Measurements from ENCODE around the gene KRTAP12-1. TPM values are rescaled to one million over a fixed set of nuclear protein-coding genes. Genes with fewer than 3 reads are reported as not detected.

Gene KRTAP12-1, protein sequence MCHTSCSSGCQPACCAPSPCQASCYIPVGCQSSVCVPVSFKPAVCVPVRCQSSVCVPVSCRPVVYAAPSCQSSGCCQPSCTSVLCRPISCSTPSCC
- not detected for polyA plus RNA-seq (ENCODE audit: insufficient read length in 3 of 3)

DNA sequence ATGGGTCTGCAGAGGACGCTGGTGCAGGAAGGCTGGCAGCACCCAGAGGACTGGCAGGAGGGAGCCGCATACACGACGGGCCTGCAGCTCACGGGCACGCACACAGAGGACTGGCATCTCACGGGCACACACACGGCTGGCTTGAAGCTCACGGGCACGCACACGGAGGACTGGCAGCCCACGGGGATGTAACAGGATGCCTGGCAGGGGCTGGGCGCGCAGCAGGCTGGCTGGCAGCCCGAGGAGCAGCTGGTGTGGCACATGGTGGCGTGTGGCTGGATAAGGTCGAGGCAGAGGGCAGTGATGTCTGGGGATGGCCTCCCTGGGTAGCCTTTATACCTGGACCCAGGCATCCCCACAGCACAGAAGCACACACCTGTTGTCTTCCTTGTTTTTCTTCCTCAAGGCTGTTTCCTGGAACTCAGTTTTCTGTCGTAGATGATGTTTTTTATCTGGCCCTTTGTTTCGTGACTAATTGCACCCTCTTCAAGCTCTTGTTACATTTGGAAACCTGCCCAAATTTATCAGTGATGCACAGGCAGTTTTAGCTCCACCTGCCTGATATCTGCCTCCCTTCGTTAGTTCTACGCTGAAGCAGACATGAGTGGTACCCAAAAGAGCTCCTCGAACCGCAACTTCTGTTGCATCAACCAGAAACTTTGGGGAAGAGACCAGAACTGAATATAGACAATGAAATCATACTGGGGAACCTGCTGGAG is at the start of gene KRTAP12-1:
Gene KRTAP12-1, minus strand, starts transcription at position 303 of the 719 bp plus-strand sequence. Its CDS starts 40 bp downstream, at position 263.
- no peak for DNase-seq (ENCODE audit: low read depth in 3 of 3, low spot score in 2 of 3)

DNA sequence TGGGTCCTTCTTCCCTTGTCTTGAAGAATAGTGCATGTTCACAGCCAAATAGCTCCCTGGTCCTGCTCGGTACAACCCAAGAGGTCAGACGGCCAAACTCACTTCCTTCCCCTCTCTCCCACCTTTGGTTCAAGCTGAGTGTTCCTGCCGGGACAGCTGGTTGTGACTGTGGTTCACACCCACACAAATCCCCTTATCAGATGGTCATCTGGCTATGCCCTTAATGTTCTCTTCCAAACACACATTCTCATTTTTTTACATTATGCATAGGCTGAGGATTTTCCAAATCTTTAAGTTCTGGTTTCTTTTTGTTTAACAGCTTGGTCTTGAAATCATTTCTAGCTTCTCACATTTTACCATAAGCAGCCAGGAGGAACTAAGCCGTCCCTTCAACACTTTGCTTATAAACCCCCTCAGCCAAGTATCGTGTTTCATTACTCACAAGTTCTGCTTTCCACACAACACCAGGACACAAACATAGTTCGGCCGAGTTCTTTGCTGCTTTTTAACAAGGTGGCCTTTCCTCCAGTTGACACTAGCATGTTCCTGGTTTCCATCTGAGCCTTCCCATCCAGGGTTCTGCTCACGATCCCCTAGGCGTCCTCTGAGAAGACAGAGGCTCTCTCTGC is 49.1 kb upstream of the KRTAP12-1 start:
- DNase-seq (ENCODE audit: low read depth in 3 of 3, low spot score in 2 of 3), result no peak

- DNase-seq (ENCODE audit: low read depth in 3 of 3, low spot score in 2 of 3), result no peak
These were observed 48.0 kb upstream of the KRTAP12-1 start for GRCh38 chr21:44730028-44730395.

- no peak for DNase-seq (ENCODE audit: low read depth in 3 of 3, low spot score in 2 of 3)
These were observed 47.5 kb upstream of the KRTAP12-1 start for GRCh38 chr21:44729336-44730027.

DNA sequence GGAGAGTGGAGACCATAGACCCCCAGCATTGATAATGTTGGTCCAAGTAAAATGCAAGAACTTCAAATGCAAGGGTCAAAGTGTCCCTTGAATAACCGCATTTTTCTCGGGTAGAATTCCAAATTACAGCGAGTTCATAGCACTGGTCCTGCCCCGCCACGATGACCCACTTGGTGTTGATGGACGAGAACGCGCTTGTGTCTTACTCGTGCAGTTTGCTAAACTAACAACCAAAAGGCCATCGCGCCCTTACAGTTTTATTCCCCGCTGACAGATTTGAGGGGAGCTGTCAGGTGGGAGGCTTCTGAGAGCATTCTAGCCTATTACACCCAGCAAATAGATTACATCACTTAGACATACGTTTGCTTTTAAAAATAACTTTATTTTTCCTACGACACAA is 46.8 kb upstream of the KRTAP12-1 start:
- DNase-seq (ENCODE audit: low read depth in 3 of 3, low spot score in 2 of 3), result no peak

DNA sequence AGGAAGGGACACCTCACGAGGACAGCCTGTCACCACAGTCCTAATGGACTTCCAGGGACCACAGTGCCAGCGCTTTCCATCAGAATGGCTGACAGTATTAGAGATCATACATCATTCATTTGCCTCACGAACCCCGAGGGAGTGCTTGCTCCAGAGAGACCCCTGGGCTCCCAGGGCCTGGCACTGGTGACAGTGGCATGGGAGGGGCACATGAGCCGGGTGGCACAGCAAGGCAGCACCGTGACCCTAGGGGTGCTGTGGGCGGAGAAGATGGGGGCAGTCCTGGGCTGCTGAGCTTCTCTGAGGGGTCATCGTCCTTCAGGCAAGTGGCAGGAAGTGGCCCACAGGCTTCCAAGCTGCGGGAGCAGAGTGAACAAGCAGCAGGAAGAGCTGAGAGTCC is 45.8 kb upstream of the KRTAP12-1 start:
- no peak for DNase-seq (ENCODE audit: low read depth in 3 of 3, low spot score in 2 of 3)

GRCh38 chr21:44727321-44727720 is 45.4 kb upstream of the KRTAP12-1 start:
- no peak for DNase-seq (ENCODE audit: low read depth in 3 of 3, low spot score in 2 of 3)

DNA sequence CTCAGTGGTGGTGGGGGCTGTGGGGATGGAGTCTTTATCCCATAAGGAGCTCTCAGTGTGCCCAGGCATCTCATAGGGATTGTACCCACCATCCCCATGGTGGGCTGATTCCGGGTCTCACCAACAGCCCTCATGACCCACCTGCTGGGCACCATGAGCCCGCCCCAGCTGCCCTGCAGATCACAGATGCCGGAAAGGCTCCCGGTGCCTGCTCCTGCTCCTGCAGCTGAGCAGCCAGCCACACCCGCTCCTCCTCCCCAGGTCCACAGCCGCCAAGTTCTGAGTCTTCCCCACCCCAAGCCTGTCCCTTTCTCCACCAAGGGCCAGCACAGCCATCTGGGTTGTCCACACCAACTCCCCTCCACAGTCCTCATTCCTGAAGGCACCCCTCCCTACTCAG is 44.9 kb upstream of the KRTAP12-1 start:
- DNase-seq (ENCODE audit: low read depth in 3 of 3, low spot score in 2 of 3), result no peak

DNA sequence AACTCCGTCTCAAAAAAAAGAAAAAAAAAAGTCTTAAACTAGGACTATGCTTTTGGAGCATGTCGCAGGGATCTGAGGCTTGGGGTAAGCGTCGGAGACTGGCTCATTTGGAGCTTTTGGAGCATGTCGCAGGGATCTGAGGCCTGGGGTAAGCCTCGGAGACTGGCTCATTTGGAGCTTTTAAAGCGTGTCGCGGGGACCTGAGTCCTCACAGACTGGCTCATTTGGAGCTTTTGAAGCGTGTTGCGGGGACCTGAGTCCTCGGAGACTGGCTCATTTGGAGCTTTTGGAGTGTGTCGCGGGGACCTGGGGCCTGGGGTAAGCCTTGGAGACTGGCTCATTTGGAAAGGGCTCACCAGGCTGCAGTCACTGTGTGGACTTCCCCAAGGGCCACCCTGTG is 43.0 kb upstream of the KRTAP12-1 start:
- DNase-seq (ENCODE audit: low read depth in 3 of 3, low spot score in 2 of 3), result no peak

DNA sequence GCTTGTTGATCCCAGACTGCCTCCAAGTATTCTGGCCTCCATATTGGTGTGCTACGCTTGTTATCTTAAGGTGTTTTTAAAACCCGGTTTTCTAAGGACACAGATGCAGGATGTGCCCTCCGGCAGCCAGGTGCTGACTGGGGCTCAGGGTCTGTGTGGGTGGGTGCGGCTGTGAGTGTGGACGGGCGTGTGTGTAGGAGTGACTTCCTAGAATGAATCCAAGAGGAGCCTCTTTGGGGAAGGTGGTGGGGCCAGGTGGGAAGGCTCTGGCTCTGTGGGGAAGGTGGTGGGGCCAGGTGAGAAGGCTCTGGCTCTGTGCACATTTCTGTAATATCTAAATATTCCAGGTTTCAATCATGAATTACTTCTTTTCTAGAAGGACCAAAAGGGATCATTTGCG is 42.2 kb upstream of the KRTAP12-1 start:
- DNase-seq (ENCODE audit: low read depth in 3 of 3, low spot score in 2 of 3), result no peak

DNA sequence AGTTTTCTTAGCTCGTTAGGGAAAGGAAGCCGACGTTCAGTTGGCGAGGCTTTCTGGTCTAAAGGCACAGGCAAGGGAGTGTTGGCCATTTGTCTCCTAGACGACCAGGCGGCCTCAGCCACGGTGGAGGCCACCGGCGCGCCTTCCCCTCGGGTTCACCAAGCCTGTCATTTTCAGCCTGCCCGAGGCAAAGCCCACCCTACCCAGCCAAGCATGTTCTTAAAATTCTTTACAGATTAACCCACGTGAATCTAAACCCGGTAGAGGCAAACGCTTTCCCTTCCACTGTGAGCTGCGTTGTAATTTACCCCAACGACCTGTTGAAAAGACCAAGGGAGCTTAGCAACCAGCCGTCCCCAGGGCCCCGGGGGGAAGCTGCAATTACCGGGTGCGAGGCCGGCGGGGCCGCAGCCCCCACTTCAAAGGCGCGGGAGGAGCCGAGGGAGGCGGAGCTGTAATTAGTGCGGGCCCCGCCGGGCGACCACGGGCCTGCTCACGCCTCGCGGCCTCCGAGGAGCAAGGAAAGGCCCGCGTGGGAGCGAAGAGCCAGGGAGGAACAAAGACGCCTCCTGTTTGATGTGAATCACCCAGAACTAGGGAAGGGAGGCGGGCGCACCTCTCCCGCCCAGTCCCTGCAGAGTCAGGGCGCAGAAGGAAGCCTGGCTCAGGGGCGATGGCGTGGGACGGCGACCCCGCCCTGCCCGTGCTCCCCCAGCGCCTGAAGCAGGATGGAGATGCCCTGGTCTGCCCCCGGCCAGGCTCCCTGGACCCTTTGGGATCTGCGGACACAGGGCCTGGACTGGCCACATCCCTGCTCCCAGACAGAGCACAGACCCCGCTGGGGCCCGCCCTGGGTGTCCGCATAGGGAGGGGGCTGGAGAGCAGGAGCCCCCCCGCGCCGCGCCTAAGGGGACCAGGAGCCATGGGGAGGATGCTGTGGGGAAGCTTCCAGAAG is 41.5 kb upstream of the KRTAP12-1 start:
- DNase-seq (ENCODE audit: low read depth in 3 of 3, low spot score in 2 of 3), result peak in 2 of 3 donors; percentile 53 to 55

DNA sequence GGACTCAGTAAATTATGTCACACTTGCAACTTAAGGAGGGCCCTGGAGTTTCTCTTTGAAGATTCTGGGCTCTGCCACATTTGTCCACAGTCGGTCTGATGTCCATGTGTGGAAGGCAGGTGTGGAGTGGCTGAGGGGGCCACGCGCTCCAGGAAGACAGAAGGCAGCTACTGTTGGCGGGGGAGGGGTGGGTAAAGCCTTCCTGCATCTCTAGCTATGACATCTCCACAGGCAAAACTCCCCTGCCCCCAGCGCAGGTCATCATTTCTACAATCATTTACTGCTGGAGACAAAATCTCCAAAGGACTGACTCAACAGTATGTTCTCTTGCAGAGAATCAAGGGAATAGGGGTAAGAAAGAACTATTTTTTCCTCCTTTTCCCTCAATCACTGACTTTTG is 40.8 kb upstream of the KRTAP12-1 start:
- DNase-seq (ENCODE audit: low read depth in 3 of 3, low spot score in 2 of 3), result no peak

DNA sequence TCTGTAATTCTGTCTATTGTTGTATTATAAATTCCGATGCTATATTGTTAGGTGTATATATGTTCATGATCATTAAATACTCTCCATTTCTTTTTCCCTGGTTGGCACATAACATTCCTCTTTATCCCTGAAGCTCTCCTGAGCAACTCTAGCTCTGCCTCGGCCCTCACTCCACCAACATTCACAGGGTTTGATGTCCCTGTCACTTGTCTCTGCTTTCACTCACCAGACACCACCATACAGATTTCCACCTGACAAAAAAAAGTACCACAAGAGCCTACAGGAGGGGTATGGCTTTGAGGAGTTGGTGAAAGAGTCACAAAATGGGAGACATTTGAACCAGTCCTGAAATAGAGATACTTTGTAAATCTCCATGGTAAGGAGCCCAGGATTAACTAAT is 38.2 kb upstream of the KRTAP12-1 start:
- no peak for DNase-seq (ENCODE audit: low read depth in 3 of 3, low spot score in 2 of 3)

DNA sequence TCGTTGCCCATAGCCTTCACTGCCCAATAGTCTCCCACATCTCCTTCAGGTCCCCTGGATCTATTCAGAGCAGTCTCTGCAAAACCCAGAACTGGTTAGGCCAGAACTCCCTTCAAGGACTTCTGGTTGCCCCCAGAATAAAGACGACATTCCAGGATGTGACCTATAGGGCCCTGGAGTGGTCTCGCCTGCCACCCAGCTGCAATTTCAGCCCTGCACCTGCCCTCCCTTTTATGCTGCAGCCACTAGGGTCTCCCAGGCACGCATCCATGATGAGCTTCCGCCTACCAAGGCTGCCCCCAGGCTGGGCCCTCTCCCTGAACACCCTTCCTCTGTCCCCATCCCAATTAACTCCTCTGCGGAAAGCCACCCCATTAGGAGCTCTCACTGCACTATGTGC is 36.6 kb upstream of the KRTAP12-1 start:
- no peak for DNase-seq (ENCODE audit: low read depth in 3 of 3, low spot score in 2 of 3)

DNA sequence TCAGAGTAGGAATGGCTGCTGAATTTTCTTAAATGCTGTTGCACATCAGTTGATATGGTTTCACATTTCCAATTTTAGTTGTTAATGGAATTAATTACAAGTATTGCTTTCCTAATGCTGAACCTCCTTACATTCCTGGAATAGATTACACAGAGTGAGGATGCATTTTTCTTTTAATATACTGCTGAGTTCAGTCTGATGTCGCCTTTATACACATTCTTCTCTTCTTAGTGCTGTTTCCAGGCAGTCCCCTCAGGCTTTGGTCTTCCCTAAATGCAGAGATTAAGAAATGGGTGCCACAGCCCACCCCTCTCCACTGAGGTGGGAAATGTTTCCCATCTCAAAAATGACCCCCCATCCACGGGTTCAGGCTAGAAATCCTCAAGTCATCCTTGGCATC is 36.1 kb upstream of the KRTAP12-1 start:
- no peak for DNase-seq (ENCODE audit: low read depth in 3 of 3, low spot score in 2 of 3)

DNA sequence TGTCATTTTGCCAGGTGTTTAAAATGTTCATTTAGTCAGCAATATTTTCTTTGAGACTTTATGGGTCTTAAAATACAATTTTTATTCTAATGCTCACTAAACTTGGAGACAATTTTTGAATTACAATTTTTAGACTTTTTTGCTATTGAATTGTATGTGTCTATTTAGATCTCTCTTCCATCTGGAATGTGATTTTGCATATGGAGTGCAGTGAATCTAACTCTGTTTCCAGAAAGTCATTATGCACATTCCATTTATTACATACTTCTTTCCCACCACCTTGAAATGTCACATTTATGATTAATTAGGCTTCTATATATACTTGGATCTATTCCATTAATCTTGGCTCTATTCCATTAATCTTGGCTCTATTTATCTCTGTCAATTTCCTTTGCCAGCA is 35.0 kb upstream of the KRTAP12-1 start:
- no peak for DNase-seq (ENCODE audit: low read depth in 3 of 3, low spot score in 2 of 3)

GRCh38 chr21:44714905-44715304 is 32.9 kb upstream of the KRTAP12-1 start:
- no peak for DNase-seq (ENCODE audit: low read depth in 3 of 3, low spot score in 2 of 3)

DNA sequence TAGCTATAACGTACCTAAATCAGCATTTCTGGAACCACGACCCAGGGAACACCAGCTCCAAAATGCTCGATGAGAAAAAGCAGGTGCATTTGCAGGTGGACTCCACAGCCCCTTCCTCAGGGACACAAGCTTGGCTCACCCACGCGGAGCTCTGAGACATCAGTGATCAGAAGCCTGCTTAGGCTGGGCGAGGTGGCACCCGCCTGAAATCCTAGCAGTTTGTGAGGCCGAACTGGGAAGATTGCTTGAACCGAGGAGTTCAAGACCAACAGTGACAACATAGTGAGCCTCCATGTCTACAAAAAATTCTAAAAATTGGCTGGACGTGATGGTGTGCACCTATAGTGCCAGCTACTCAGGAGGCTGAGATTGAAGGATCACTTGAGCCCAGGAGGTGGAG is 31.9 kb upstream of the KRTAP12-1 start:
- no peak for DNase-seq (ENCODE audit: low read depth in 3 of 3, low spot score in 2 of 3)

- no peak for DNase-seq (ENCODE audit: low read depth in 3 of 3, low spot score in 2 of 3)
These were observed 31.2 kb upstream of the KRTAP12-1 start for GRCh38 chr21:44713130-44713529.

- no peak for DNase-seq (ENCODE audit: low read depth in 3 of 3, low spot score in 2 of 3)
These were observed 30.5 kb upstream of the KRTAP12-1 start for GRCh38 chr21:44712203-44713028.
